ENCODE results near the gene SPEF1. TPM values are rescaled to one million over a fixed set of nuclear protein-coding genes. Genes with fewer than 3 reads are reported as not detected.
A peak's percentile ranks its signal among the peaks of the same experiment; 100 is the strongest.

SPEF1 gene
- total and polyA plus RNA-seq, 2 of the 13 experiments (the other 11 are each of a cell fraction or from before 2014, with no cell fraction given): 0.11 to 0.27 TPM

GRCh38 chr20:3818155-3819151, 37.2 kb upstream of the SPEF1 start (continued):
- TF ChIP-seq, protein P1, sequence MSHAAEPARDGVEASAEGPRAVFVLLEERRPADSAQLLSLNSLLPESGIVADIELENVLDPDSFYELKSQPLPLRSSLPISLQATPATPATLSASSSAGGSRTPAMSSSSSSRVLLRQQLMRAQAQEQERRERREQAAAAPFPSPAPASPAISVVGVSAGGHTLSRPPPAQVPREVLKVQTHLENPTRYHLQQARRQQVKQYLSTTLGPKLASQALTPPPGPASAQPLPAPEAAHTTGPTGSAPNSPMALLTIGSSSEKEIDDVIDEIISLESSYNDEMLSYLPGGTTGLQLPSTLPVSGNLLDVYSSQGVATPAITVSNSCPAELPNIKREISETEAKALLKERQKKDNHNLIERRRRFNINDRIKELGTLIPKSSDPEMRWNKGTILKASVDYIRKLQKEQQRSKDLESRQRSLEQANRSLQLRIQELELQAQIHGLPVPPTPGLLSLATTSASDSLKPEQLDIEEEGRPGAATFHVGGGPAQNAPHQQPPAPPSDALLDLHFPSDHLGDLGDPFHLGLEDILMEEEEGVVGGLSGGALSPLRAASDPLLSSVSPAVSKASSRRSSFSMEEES (CRISPR knock-in tag; IDR thresholded peaks at IDR 0.05): peak; percentile 82
- TF ChIP-seq ZNF432 (CRISPR knock-in tag; IDR thresholded peaks at IDR 0.05; ENCODE audit: borderline replicate concordance) (no peak), ZNF513 (CRISPR knock-in tag; conservative IDR thresholded peaks at IDR 0.05) (peak; percentile 22), FOSL2 (CRISPR knock-in tag; IDR thresholded peaks at IDR 0.05) (peak; percentile 95), KLF13 (CRISPR knock-in tag; IDR thresholded peaks at IDR 0.05) (0 out of 2 replicates have a peak, but pooled peaks have one; percentile 20), TEAD2 (CRISPR knock-in tag; IDR thresholded peaks at IDR 0.05) (0 out of 2 replicates have a peak, but pooled peaks have one; percentile 64), NRL (CRISPR knock-in tag; IDR thresholded peaks at IDR 0.05; ENCODE audit: borderline replicate concordance) (peak; percentile 73; the same call in 1 of the 2 replicates), U2AF2 (IDR thresholded peaks at IDR 0.05; ENCODE audit: low read depth, low read length) (no peak), BORCS8-MEF2B (CRISPR knock-in tag; IDR thresholded peaks at IDR 0.05) (peak; percentile 70), NCOA1 (CRISPR knock-in tag; IDR thresholded peaks at IDR 0.05) (peak; percentile 89; the same call in 1 of the 2 replicates), SALL2 (CRISPR knock-in tag; IDR thresholded peaks at IDR 0.05) (peak; percentile 50), SNAPC2 (CRISPR knock-in tag; IDR thresholded peaks at IDR 0.05) (peak; percentile 70; the same call in 1 of the 2 replicates), FIP1L1 (IDR thresholded peaks at IDR 0.05; ENCODE audit: borderline replicate concordance, insufficient read depth, low read depth, low read length) (0 out of 2 replicates have a peak, but pooled peaks have one; percentile 80), ZNF841 (CRISPR knock-in tag; IDR thresholded peaks at IDR 0.05; ENCODE audit: borderline replicate concordance) (no peak), ZNF652 (CRISPR knock-in tag; IDR thresholded peaks at IDR 0.05; ENCODE audit: borderline replicate concordance, low read depth) (peak; percentile 13; the same call in 1 of the 2 replicates), RELA (CRISPR knock-in tag; IDR thresholded peaks at IDR 0.05) (no peak), SOX6 (IDR thresholded peaks at IDR 0.05) (no peak), SOX6 (CRISPR knock-in tag; IDR thresholded peaks at IDR 0.05) (peak; percentile 54; the same call in 1 of the 2 replicates), CEBPG (CRISPR knock-in tag; IDR thresholded peaks at IDR 0.05) (peak; percentile 79), U2AF1 (optimal IDR thresholded peaks at IDR 0.05; ENCODE audit: low read depth, low read length) (peak; percentile 39), MZF1 (CRISPR knock-in tag; IDR thresholded peaks at IDR 0.05; ENCODE audit: borderline replicate concordance) (0 out of 2 replicates have a peak, but pooled peaks have one; percentile 62), HMG20B (CRISPR knock-in tag; conservative IDR thresholded peaks at IDR 0.05) (no peak), IKZF4 (CRISPR knock-in tag; IDR thresholded peaks at IDR 0.05; ENCODE audit: borderline replicate concordance, low read depth, not compliant biosample characterization) (no peak), TBP (CRISPR knock-in tag; IDR thresholded peaks at IDR 0.05) (no peak), ZNF160 (CRISPR knock-in tag; IDR thresholded peaks at IDR 0.05) (no peak), BRD4 (CRISPR knock-in tag; IDR thresholded peaks at IDR 0.05) (no peak; the same call in 1 of the 2 replicates), TOPORS (CRISPR knock-in tag; IDR thresholded peaks at IDR 0.05) (peak; percentile 76; the same call in 1 of the 2 replicates), ZNF780A (CRISPR knock-in tag; IDR thresholded peaks at IDR 0.05) (no peak; the same call in 1 of the 2 replicates)
